Hepatocyte (in vitro differentiated cells): ENCODE measurements around the gene TPCN2. TPM values are rescaled to one million over a fixed set of nuclear protein-coding genes. Genes with fewer than 3 reads are reported as not detected.

Experiments
- DNase-seq: peaks from one replicate; pipeline ENCODE4 v3.0.0-alpha.2; 2016; ENCODE audit warnings: low spot score
- H2AFZ ChIP-seq: fragments of 200-600 bp; sonication (generic); 2 replicates; pipeline ENCODE4 v1.6.0; 2016; ENCODE audit warnings: antibody characterized with exemption, mild to moderate bottlenecking
- H3K27ac ChIP-seq: fragments of 200-600 bp; sonication (generic); 2 replicates; pipeline ENCODE4 v1.5.1; 2016; ENCODE audit warnings: mild to moderate bottlenecking
- H3K27me3 ChIP-seq: fragments of 200-600 bp; sonication (generic); 2 replicates; pipeline ENCODE4 v1.6.1; 2016
- H3K36me3 ChIP-seq: fragments of 200-600 bp; sonication (generic); replicated peaks from 2 replicates; pipeline ENCODE4 v1.5.1; 2016; ENCODE audit warnings: low read depth; ENCODE audit not compliant: insufficient read depth
- H3K4me1 ChIP-seq: fragments of 200-600 bp; sonication (generic); 2 replicates; pipeline ENCODE4 v1.5.1; 2016; ENCODE audit warnings: mild to moderate bottlenecking, moderate library complexity; ENCODE audit not compliant: insufficient read depth
- H3K4me2 ChIP-seq: fragments of 200-600 bp; sonication (generic); 2 replicates; pipeline ENCODE4 v1.6.0; 2016
- H3K4me3 ChIP-seq: fragments of 200-600 bp; sonication (generic); 2 replicates; pipeline ENCODE4 v1.5.1; 2016; ENCODE audit warnings: mild to moderate bottlenecking
- H3K79me2 ChIP-seq: fragments of 200-600 bp; sonication (generic); 2 replicates; pipeline ENCODE4 v1.6.0; 2017; ENCODE audit warnings: mild to moderate bottlenecking
- H3K9me2 ChIP-seq: fragments of 200-600 bp; sonication (generic); replicated peaks from 2 replicates; pipeline ENCODE4 v1.6.0; 2017; ENCODE audit warnings: mild to moderate bottlenecking; ENCODE audit not compliant: insufficient read depth
- H3K9me3 ChIP-seq: fragments of 200-600 bp; sonication (generic); 2 replicates; pipeline ENCODE4 v1.5.1; 2016; ENCODE audit warnings: low read depth, mild to moderate bottlenecking
- H4K20me1 ChIP-seq: fragments of 200-600 bp; sonication (generic); 2 replicates; pipeline ENCODE4 v1.6.0; 2016; ENCODE audit warnings: mild to moderate bottlenecking; ENCODE audit not compliant: insufficient read depth, poor library complexity, severe bottlenecking
- CTCF ChIP-seq: fragments of 200-600 bp; sonication (generic); IDR thresholded peaks from 2 replicates; pipeline ENCODE4 v1.5.1; 2016; ENCODE audit warnings: antibody characterized with exemption, mild to moderate bottlenecking; ENCODE audit not compliant: poor library complexity
- EZH2 ChIP-seq: fragments of 200-600 bp; sonication (generic); IDR thresholded peaks from 2 replicates; pipeline ENCODE4 v1.6.1; 2016; ENCODE audit warnings: antibody characterized with exemption, mild to moderate bottlenecking, borderline replicate concordance
- EZH2phosphoT487 ChIP-seq: fragments of 200-600 bp; sonication (generic); IDR thresholded peaks from one replicate; pipeline ENCODE4 v1.6.1; 2018; ENCODE audit warnings: antibody characterized with exemption, mild to moderate bottlenecking, low read depth, moderate library complexity; ENCODE audit not compliant: unreplicated experiment, severe bottlenecking
- WGBS: methylation state at CpG from one replicate; pipeline ENCODE4 v1.1.6; 2016; ENCODE audit warnings: low lambda C conversion rate; ENCODE audit errors: missing lambda C conversion rate; 5-methylcytosine and 5-hydroxymethylcytosine counted together
- polyA plus RNA-seq: library from polyadenylated mRNA; unstranded; fragments of >200 nt; fragmentation: Nextera tagmentation; extraction: Ambion mirVana; gene quantifications from 2 replicates; pipeline ENCODE4 v1.2.1, GENCODE V29; 2016
- total RNA-seq: library from RNA; depleted of rRNA; stranded (reverse); fragments of >200 nt; gene quantifications from 2 replicates; pipeline ENCODE4 v1.2.3, GENCODE V29; 2014

The TPCN2 gene
- total and polyA plus RNA-seq, 2 experiments from 2014 or later: 16.6 to 21.3 TPM

DNA sequence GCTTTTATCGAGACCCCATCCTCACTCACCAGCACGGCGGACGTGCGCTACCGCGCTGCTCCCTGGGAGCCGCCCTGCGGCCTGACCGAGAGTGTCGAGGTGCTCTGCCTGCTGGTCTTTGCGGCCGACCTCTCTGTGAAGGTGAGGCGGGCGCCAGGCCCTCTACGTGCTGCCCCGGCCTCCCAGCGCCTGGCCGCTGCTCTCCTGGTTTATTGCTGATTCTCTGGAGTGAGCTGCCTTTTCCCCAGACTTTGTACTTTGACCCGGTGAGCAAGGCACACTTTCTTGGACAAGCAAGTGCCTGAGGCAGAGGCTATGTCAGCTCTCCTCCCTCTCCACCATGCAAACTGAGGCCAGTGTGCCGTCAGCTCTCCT is 6.5 kb downstream of the TPCN2 start:
- Histone ChIP-seq H2AFZ (no peak overlapping the region), H3K4me3 (no peak overlapping the region), H3K27me3 (no peaks in the 10 kb centered on the region), H3K9me3 (no peaks in the 10 kb centered on the region), H3K4me1 (peaks cover 22% of the 10 kb centered on the region), H3K9me2 (no peaks in the 10 kb centered on the region), H3K36me3 (no peaks in the 10 kb centered on the region), H3K27ac (peak overlapping the region; percentile 94), H3K4me2 (peak overlapping the region; percentile 38), H3K79me2 (peaks cover 57% of the 10 kb centered on the region), H4K20me1 (peaks cover 4% of the 10 kb centered on the region)
- DNase-seq: peak; percentile 82
- WGBS: 50% methylated on average over 20 of the region's 21 CpGs
- TF ChIP-seq CTCF (no peak), EZH2 (no peak), EZH2phosphoT487 (no peak)

- Histone ChIP-seq H3K27ac (peak overlapping the region; percentile 79), H3K4me2 (peak overlapping the region; percentile 49), H3K9me2 (no peaks in the 10 kb centered on the region), H3K4me3 (no peak overlapping the region), H3K4me1 (peaks cover 20% of the 10 kb centered on the region), H2AFZ (no peak overlapping the region), H3K36me3 (no peaks in the 10 kb centered on the region), H3K79me2 (peaks cover 50% of the 10 kb centered on the region), H3K9me3 (no peaks in the 10 kb centered on the region), H3K27me3 (no peaks in the 10 kb centered on the region), H4K20me1 (peaks cover 3% of the 10 kb centered on the region)
- no peak for DNase-seq
- 79% methylated on average over 20 of the region's 22 CpGs for WGBS
- TF ChIP-seq CTCF: no peak
- no peak for TF ChIP-seq EZH2phosphoT487
- no peak for TF ChIP-seq EZH2
These were observed 7.1 kb downstream of the TPCN2 start for GRCh38 chr11:69055598-69056516.

GRCh38 chr11:69057236-69057635 is 8.5 kb downstream of the TPCN2 start:
- DNase-seq: no peak
- H3K27me3 ChIP-seq: no peaks in the 10 kb centered on the region
- no peak overlapping the region for H3K4me3 ChIP-seq
- peaks cover 12% of the 10 kb centered on the region for H3K4me1 ChIP-seq
- peaks cover 39% of the 10 kb centered on the region for H3K79me2 ChIP-seq
- peaks cover 3% of the 10 kb centered on the region for H4K20me1 ChIP-seq
- no peak overlapping the region for H3K4me2 ChIP-seq
- 98% methylated on average over 15 of the region's 15 CpGs for WGBS
- H2AFZ ChIP-seq: no peak overlapping the region
- H3K27ac ChIP-seq: no peak overlapping the region
- no peaks in the 10 kb centered on the region for H3K9me2 ChIP-seq
- no peak for TF ChIP-seq EZH2
- TF ChIP-seq CTCF: no peak
- no peak for TF ChIP-seq EZH2phosphoT487
- H3K36me3 ChIP-seq: no peaks in the 10 kb centered on the region
- H3K9me3 ChIP-seq: no peaks in the 10 kb centered on the region
